Activated CD8-positive, alpha-beta T cell treated with anti-CD3 and anti-CD28 coated beads for 36 hours (primary cell): ENCODE results near the gene STAG1. TPM values are rescaled to one million over a fixed set of nuclear protein-coding genes. Genes with fewer than 3 reads are reported as not detected.
"Not testable (repeated sequence)": the region's sequence is repeated elsewhere in the genome, so short reads cannot be mapped to it uniquely, and the experiment has no call there.

ENCODE experiments used
- ATAC-seq: fragments of 200-7000 bp; cut with Tn5 transposase; one replicate; pipeline ENCODE4 v1.10.0; 2021; ENCODE audit warnings: mild to moderate bottlenecking, moderate library complexity
- CTCF ChIA-PET: fragments of 350-600 bp; sonication (Branson Sonifier 250); formaldehyde crosslinking; loops from one replicate; lab custom pipeline; 2021; ENCODE audit warnings: antibody characterized with exemption; lab: Charles Lee
- POLR2A ChIA-PET: fragments of 350-600 bp; sonication (Branson Sonifier 250); formaldehyde crosslinking; loops from one replicate; lab custom pipeline; 2021; ENCODE audit warnings: antibody characterized with exemption; lab: Charles Lee
- DNase-seq: peaks from one replicate; pipeline ENCODE4 v3.0.0-alpha.2; 2020
- H3K27ac Mint-ChIP-seq: one replicate; pipeline ENCODE4 v1.8.0; 2021; ENCODE audit warnings: mild to moderate bottlenecking, mixed read lengths
- H3K27me3 Mint-ChIP-seq: one replicate; pipeline ENCODE4 v1.8.0; 2021; ENCODE audit warnings: mixed read lengths
- H3K36me3 Mint-ChIP-seq: one replicate; pipeline ENCODE4 v1.8.0; 2021; ENCODE audit warnings: low read depth, mixed read lengths
- H3K4me1 Mint-ChIP-seq: one replicate; pipeline ENCODE4 v1.8.0; 2021; ENCODE audit warnings: low read depth, mixed read lengths
- H3K4me3 Mint-ChIP-seq: one replicate; pipeline ENCODE4 v1.8.0; 2021; ENCODE audit warnings: mild to moderate bottlenecking, moderate library complexity, mixed read lengths
- H3K9me3 Mint-ChIP-seq: one replicate; pipeline ENCODE4 v1.8.0; 2021; ENCODE audit warnings: mixed read lengths
- intact Hi-C: fragments of 100-400 bp; cut with micrococcal nuclease; formaldehyde crosslinking; loops from one replicate; pipeline ENCODE4 v1.10.0; 2022
- total RNA-seq, 2 experiments: library from RNA; stranded (reverse); gene quantifications; one replicate each; pipeline ENCODE4 v1.2.3, GENCODE V29; 2021
- TF ChIP-seq, protein P1 (sequence below): fragments of 200-600 bp; IDR thresholded peaks from one replicate; pipeline ENCODE4 v1.8.0; 2022; ENCODE audit warnings: antibody characterized with exemption, mild to moderate bottlenecking

STAG1 gene
- total RNA-seq, 2 experiments from 2014 or later = 32.5 to 32.8 TPM

DNA sequence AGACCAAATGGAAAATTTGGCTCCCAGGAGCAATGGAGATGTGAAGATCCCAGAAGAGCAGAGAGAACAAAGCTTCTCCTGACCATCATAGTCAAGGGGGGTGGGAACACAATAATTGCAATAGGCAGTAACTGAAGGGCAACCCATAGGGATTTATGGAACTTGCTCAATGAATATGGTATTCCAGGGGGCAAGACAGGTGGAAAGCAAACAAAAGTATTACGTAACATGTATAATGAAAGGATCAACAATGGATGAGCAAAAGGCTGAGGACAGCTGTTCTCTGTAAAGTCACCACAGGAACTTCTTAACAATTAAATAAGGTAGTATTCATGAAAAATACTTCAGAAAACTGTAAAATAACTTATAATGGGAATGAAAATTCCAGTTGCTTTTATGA is 275.9 kb downstream of the STAG1 start:
- Mint-ChIP-seq H3K4me3 (no peak overlapping the region), H3K9me3 (no peaks in the 10 kb centered on the region), H3K27ac (no peak overlapping the region), H3K4me1 (no peaks in the 10 kb centered on the region), H3K36me3 (peaks cover 42% of the 10 kb centered on the region), H3K27me3 (no peaks in the 10 kb centered on the region)
- CTCF ChIA-PET = no interaction called here
- no peak for DNase-seq
- intact Hi-C loops = no loop called here
- POLR2A ChIA-PET = no interaction called here
- TF ChIP-seq, protein P1, sequence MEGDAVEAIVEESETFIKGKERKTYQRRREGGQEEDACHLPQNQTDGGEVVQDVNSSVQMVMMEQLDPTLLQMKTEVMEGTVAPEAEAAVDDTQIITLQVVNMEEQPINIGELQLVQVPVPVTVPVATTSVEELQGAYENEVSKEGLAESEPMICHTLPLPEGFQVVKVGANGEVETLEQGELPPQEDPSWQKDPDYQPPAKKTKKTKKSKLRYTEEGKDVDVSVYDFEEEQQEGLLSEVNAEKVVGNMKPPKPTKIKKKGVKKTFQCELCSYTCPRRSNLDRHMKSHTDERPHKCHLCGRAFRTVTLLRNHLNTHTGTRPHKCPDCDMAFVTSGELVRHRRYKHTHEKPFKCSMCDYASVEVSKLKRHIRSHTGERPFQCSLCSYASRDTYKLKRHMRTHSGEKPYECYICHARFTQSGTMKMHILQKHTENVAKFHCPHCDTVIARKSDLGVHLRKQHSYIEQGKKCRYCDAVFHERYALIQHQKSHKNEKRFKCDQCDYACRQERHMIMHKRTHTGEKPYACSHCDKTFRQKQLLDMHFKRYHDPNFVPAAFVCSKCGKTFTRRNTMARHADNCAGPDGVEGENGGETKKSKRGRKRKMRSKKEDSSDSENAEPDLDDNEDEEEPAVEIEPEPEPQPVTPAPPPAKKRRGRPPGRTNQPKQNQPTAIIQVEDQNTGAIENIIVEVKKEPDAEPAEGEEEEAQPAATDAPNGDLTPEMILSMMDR = no peak
- ATAC-seq = no peak

DNA sequence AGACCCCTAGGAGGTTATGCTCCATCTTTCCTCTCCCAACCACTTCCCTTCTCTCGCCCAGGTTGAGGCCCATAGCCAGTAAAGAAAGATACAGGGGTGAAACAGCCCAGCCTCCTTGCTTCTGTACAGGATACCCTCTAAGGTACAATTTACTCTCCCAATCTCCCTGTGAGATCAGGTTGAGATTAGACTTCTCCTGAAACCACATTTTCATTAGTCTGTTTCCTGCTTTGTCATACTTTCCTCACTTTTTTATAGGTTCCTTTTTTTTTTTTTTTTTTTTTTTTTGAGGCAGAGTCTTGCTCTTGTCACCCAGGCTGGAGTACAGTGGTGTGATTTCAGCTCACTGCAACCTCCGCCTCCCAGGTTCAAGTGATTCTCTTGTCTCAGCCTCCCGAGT is 277.3 kb downstream of the STAG1 start:
- ATAC-seq = not testable (repeated sequence)

DNA sequence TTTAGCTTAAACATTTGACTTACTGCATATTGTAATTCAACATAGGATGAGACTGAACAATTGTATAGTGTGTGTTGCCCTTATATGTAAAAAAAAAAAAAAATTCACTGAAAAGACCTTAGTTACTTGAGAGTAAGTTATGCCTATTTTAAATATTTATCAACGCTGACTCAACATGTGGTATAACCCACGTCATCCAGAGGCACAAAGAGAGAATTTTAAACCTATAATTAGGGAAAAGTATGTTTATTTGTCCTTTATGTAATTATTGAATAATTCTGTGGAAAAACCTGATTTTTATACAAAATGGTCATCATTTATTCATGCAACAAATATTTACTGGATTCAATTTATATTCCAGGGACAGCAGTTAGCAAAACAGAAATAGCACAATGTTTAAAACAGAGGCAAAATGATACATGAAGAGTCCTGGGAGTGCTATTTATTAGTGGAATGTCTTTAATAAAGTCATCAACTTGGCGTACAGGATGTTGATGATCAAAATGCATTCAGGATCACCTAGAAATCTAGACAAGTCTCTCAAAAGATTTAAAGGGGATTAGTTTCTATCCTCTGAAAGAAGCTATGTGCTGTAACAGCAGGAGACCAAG is 278.4 kb downstream of the STAG1 start:
- Mint-ChIP-seq H3K9me3 (no peaks in the 10 kb centered on the region), H3K4me3 (no peak overlapping the region), H3K36me3 (peaks cover 63% of the 10 kb centered on the region), H3K27ac (no peak overlapping the region), H3K4me1 (no peaks in the 10 kb centered on the region), H3K27me3 (no peaks in the 10 kb centered on the region)
- DNase-seq = no peak
- ChIA-PET POLR2A (no interaction called here), CTCF (interaction anchor here (1.6 kb wide), 1 partner anchor 83 kb away, joined by 5 read pairs; no protein-coding TSS in a partner anchor)
- no peak for ATAC-seq
- TF ChIP-seq, protein P1 = no peak
- intact Hi-C loops = no loop called here

More for the DNA sequence above, 277.3 kb downstream of the STAG1 start:
- H3K27ac Mint-ChIP-seq, intact Hi-C loops, H3K4me1 Mint-ChIP-seq, H3K27me3 Mint-ChIP-seq, H3K4me3 Mint-ChIP-seq, H3K9me3 Mint-ChIP-seq, DNase-seq, POLR2A ChIA-PET: not testable (repeated sequence)
- peaks cover 56% of the 10 kb centered on the region for H3K36me3 Mint-ChIP-seq
- CTCF ChIA-PET = interaction anchor here (1.6 kb wide), 1 partner anchor 84 kb away, joined by 5 read pairs; no protein-coding TSS in a partner anchor

DNA sequence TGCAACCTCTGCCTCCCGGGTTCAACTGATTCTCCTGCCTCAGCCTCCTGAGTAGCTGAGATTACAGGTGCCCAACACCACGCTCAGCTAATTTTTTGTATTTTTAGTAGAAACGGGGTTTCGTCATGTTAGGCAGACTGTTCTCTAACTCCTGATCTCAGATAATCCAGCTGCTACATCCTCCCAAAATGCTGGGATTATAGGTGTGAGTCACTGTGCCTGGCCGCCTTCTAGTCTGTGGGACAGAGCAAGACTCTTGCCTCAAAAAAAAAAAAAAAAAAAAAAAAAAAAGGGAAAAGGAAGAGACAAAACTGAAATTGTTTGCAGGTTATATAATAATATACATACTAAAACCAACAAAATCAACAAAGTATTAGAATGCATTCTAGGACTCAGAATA is 286.9 kb downstream of the STAG1 start:
- no peaks in the 10 kb centered on the region for H3K27me3 Mint-ChIP-seq
- ATAC-seq (no peak), DNase-seq (no peak)
- no peak overlapping the region for H3K27ac Mint-ChIP-seq
- H3K36me3 Mint-ChIP-seq = peaks cover 65% of the 10 kb centered on the region
- ChIA-PET CTCF (interaction anchor here (1.1 kb wide), 1 partner anchor 20 kb away, joined by 3 read pairs; no protein-coding TSS in a partner anchor), POLR2A (no interaction called here)
- H3K4me1 Mint-ChIP-seq = peaks cover 2% of the 10 kb centered on the region
- peaks cover 17% of the 10 kb centered on the region for H3K9me3 Mint-ChIP-seq
- TF ChIP-seq, protein P1 = no peak
- H3K4me3 Mint-ChIP-seq = no peak overlapping the region
- intact Hi-C loops = no loop called here

DNA sequence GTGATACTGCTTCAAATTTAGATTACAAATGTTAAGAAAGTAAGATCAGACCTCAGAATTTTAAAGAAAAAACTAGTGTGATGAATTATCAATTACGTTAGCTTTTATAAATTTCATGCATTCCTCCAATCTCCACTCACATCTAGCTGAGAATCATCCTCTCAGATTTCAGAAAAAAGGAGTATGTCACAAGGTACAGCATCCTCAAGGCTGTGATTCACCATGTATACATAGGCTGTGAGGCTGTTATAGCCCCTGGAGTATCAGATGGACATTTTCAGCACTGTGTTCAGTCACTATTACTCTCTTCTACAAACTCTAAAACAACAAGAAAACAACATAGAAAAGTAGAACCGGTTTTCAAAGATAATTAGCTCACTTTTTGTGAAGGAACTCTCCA is 287.7 kb downstream of the STAG1 start:
- TF ChIP-seq, protein P1 = no peak
- Mint-ChIP-seq H3K36me3 (peaks cover 64% of the 10 kb centered on the region), H3K27ac (no peak overlapping the region), H3K4me3 (no peak overlapping the region), H3K27me3 (no peaks in the 10 kb centered on the region), H3K4me1 (peaks cover 2% of the 10 kb centered on the region), H3K9me3 (peaks cover 21% of the 10 kb centered on the region)
- ATAC-seq (no peak), DNase-seq (no peak)
- POLR2A ChIA-PET = no interaction called here
- CTCF ChIA-PET = interaction anchor here (0.7 to 1.1 kb wide), 2 partner anchors 21 to 172 kb away, joined by 3 read pairs; no protein-coding TSS in a partner anchor
- intact Hi-C loops = no loop called here
